GDM1 (cell line): Measurements from ENCODE around the gene TGM1.
"Not testable (repeated sequence)": the region's sequence is repeated elsewhere in the genome, so short reads cannot be mapped to it uniquely, and the experiment has no call there.

ENCODE experiments used
- DNase-seq: peaks from one replicate; lab custom pipeline; 2025; lab: John Stamatoyannopoulos, UW

The TGM1 gene

DNA sequence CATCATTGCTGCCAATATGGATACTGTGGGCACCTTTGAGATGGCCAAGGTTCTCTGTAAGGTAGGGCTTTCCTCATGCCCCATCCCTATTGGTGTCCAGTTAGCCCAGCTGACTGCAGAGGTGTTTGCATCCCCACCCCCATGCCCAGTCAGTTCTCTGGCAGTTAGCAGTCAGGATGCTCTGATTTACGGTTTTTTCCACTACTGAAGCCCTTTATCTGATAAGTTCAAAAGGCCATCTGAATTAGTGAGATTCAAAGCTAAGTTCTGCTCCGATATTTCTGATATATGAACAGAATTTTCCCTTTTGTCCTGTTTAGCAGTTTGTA is 29.5 kb downstream of the TGM1 start:
- DNase-seq = no peak

DNA sequence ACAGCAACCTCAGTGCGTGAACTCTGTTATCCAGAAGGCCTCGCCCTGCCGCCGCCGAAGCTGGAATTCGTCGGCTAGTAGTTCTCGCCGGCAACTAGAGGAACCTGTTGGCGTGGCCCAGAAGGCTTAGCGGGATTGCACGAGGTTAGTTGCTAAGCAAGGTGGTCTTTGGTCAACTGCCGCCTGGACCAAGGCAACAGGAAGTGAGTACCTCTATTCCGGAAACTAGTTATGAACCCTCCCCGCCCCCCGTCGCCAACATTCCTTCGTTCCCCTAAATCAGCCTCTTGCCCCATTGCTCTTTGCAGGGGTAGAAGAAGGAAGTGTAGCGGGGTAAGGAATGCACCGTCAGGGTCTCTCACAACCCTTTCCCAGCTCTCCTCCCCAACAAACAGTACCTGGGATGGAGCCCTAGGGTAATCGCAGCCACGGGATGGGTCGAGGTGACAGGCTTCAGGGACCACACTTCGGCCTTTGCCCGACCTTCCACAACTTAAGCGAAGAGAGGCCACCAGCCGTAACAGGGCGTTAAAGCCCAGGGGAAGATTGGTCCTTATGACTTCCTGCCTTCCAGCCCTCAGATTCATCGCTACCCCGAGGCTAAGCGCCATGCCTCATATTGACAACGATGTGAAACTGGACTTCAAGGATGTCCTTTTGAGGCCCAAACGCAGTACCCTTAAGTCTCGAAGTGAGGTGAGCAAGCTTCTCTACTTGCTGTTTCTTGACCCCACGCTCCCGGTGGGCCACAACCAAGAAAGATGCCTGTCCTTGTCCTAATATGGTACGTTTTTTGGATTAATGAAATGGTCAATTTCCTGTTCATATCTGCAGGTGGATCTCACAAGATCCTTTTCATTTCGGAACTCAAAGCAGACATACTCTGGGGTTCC is 30.1 kb downstream of the TGM1 start, which contains the start of gene GMPR2:
Gene GMPR2 (plus strand): TSS at position 285 of the 893 bp plus-strand sequence. CDS start 325 bp downstream, at position 610.
- DNase-seq = no peak

DNA sequence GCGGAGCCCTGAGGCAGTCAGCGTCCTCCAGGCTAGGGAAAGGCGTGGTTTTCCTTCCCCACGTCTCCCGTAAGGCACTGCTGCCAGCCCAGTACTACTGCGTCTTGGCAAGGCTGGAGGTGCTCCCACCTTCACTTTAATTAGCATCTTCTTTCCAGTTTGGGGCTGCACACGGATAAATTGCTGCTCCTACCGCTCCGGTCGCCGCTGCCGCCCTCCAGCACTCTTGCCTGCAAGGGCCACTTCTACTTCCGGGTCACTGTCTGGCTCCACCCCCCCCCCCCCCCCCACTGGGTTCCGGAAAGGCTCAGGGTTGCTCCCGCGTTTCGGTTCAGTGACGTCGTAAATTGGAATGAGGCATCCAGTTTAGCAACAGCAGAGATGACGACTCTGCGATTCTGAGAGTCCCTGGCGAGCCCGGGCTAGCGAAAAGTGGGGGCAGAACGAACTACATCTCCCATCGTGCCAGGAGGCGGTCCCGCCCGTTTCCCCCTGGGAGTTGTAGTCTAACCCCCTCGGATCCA is 30.8 kb downstream of the TGM1 start, which contains the start of gene NEDD8:
Gene NEDD8 (minus strand): TSS at position 247 of the 524 bp plus-strand sequence. CDS start 100 bp downstream, at position 147.
- peak; percentile 87 for DNase-seq

DNA sequence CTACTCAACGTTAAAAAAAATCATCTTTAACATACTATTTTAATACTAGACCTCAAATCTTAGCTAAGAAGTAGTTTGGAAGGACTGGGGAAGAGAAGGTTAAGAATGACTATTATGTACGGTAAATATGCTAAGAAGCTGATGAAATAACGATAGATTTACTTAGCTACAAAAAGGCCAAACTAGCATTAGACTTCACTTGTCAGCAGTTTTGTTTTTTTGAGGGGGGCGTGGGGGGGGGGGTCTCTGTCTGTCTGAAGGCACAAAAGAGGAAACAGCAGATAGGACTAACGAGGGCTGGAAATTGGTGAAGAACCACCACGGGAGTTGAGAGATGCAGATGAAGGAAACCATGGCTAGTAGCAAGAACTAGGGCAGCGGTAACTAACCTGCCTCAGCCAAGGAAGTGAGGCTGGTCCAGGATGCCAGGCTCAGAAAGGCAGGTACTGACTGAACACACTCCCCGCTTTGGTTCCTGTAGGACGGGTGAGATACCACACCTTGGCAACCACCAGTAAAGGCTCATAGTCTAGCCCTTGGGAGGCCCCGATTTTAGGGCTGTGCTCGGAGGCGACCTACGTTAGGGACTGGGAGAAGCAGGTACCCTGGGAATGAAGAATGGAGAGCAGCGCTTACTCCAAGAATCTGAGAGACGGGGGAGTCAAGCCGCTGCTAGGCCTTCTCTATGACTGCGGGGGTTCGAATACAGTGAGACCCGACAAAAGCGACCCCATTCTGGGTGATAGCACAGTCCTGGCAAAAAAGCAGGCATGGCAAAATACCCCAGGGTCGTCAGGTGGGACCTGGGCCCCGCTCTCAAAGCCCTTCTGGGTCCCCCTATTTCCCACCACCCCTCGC is 31.5 kb downstream of the TGM1 start:
- DNase-seq = no peak

DNA sequence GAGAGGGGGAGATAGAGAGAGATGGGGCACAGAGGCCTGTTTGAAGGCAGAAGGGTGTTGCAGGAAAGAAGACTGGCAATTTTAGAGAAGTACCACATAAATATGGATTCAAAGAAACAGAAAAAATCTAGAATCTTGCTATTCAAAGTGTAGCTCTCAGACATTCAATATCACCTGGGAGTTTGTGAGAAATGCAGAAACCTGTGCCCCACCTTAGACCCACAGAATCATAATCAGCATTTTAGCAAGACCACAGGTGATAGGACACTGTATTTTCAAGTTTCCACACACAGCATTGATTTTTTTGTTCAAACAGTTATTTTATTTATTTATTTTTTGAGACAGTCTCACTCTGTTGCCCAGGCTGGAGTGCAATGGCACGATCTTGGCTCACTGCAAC is 34.1 kb downstream of the TGM1 start:
- no peak for DNase-seq

DNA sequence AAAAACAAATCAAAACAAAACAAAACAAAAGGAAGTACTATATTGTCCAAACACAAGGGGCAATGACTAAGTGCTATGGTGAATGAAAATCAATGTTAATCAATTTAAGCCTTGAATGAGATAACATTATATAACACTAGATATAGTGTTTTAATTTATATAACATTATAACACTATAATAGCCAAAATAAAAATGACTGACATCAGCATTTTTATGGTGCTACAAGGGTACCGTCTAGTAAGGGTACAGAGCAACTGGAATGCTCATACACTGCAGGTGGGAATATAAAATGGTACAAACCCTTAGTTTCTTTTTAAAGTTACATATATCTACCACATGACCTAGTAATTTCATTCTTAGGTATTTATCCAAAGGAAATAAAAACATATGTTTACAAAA is 36.5 kb downstream of the TGM1 start:
- no peak for DNase-seq

DNA sequence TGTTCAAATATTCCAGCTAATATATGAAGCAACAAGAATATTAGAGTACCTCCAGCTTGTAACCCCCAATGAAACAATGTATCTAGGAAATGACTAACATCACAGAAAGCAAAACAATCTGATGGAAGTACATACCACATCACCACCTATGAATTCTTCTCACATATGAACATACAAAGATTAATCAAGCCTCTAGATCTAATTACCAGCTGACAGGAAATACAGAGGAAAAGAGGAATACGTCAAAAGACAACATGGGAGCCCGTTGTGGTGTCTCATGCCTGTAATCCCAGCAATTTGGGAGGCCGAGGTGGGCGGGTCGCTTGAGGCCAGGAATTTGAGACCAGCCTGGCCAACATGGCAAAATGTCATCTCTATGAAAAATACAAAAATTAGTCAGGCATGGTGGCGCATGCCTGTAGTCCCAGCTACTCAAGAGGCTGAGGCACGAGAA is 38.3 kb downstream of the TGM1 start:
- no peak for DNase-seq

DNA sequence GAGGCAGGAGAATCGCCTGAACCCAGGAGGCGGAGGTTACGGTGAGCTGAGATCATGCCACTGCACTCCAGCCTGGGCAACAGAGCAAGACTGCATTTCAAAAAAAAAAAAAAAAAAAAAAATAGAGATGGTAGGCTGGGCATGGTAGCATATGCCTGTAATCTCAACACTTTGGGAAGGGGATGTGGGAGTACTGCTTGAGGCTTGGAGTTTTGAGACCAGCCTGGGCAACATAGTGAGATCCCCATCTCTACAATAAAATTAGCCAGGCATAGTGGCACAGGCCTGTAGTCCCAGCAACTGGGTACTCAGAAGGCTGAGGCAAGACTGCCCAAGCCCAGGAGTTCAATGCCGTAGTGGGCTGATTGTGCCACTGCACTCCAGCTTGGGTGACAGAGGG is 40.0 kb downstream of the TGM1 start:
- DNase-seq = not testable (repeated sequence)

DNA sequence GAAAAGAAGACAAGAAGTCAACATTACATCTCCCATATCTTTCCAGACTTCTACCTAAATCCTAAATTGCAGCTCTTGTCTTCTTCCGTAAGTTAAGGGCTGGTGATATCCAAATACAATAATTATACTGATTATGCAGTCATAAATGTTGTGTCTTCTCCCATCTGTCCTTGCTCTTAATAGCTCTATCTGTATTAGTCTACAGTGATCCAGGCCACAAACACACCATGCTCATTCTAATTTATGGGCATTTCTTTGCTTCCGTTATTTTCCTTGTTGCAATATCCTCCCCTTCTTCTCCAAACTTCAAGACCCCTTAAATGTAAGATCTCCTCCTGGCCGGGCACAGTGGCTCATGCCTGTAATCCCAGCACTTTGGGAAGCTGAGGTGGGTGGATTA is 43.5 kb downstream of the TGM1 start:
- no peak for DNase-seq

DNA sequence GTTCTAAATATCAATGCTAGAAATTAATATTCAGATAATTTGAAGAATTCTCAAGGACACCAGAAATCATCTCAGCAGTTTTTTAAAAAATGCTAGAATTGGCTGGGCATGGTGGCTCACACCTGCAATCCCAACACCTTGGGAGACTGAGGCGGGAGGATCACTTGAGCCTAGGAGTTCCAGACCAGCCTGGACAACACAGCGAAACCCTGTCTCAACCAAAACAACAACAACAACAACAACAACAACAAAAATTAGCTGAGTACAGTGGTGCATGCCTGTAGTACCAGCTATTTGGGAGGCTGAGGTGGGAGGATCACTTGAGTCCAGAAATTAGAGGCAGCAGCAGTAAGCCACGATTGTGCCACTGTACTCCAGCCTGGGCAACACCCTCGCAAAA is 43.9 kb downstream of the TGM1 start:
- DNase-seq = no peak

DNA sequence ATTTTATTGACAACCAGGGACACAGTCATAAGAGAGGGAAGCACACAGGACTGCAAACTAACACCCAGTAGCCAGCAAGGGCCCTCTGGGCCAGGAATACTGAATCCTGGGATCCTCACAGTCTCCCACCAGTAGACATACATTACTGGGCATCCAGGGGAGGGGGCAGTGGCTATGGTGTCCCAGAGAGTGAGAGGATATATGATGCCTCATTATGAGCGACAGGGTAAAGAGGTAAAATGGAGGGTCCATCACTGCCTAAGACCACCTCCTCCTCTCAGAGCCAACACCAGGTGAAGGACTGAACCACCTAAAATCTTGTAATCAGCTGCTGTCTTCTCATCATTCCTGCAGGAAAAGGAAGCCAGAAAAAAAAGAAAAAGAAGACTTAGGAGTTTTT is 46.1 kb downstream of the TGM1 start:
- DNase-seq = not testable (repeated sequence)

DNA sequence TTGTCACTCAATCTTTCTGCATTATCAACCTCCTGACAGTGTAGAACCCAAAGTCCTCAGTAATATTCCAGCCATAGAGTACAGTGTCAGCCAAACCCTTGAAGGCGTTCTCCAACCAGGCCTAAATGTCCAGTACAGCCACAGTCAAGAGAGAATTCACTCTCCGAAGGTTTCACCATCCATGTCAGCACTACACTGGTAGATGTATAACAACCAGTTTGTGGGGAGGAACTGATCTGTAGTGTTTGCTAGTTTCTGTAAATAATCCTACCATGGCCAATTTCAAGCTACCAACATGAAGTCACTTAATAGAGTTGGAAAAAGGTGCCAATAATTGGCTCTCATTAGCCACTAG is 46.7 kb downstream of the TGM1 start:
- DNase-seq = no peak

DNA sequence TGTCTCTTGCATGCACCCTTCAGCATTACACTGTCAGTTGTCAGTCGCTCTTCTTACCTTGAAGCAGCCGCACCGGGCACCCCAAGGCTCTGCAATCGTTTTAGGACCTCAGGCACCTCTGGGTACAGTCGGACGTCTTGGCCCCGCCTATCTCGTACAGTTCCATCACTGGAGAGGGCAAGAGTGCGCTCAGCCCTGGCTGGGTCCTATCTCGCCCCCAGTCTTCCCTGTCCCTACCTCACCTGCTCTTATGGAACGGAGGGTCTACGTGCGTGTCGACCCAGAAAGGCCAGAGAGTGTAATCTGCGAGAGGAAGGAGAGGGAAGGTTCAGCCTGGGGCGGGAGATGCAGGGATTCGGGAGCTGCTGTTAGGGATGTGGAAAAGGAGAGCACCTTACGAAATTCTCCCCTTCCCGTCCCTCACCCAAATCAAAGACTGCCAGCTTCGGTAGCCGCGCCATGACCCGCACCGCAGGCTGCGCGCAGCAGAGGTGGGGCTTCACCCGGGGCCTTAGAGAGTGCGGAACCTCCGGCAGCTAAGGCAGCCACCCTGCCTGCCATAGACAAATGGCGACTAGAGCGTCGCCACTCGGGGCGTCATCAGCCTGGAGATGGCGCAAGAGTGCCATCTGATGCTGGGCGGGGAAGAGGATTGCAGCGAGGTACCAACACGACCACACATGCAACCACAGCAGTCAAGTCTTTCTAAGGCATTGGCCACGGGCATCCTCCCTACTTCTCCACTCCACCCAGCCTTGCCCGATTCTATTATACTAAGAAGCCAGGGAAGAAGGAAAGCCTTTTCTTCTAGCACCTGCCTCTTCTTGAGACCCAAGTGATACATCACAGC is 47.3 kb downstream of the TGM1 start, which contains the start of gene MDP1:
Gene MDP1 (minus strand): TSS at position 572 of the 850 bp plus-strand sequence. CDS start 111 bp downstream, at position 461.
- DNase-seq = peak; percentile 91

DNA sequence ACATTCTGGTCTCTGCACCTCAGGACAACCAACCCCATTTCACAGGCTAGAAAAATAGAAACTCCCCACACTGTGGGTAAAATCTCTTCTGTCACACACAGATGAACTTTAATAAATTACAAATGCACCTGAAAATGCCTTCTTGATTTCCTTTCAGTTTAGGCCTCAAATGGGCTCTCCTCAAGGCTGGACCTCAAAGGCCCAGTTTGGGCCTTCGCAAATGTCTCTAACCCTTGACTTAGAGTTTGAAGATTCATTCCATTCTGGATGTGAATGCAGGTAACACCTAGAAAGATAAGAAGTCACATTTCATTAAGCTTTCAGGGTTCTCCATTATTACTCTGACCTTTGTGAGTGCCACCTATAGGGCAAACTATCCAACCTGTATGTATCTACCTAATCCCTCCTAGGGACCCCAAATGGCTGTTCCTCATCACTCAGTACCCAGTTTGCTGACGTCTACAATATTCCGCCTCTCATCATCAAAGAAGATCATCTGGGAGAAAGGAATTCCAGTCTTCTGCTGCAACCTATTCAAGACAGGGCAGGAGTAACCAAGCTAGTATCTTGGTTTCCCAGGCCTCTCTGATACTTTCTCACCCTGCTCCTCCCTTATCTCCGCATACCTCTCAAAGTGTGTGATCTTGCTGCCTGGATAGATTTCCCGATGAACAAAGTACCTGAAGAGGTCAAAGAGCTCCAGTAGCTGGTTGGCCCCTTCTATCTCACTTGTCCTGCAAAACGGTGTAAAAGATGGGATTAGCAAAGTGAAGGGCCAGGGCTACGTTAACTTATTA is 48.9 kb downstream of the TGM1 start:
- no peak for DNase-seq

DNA sequence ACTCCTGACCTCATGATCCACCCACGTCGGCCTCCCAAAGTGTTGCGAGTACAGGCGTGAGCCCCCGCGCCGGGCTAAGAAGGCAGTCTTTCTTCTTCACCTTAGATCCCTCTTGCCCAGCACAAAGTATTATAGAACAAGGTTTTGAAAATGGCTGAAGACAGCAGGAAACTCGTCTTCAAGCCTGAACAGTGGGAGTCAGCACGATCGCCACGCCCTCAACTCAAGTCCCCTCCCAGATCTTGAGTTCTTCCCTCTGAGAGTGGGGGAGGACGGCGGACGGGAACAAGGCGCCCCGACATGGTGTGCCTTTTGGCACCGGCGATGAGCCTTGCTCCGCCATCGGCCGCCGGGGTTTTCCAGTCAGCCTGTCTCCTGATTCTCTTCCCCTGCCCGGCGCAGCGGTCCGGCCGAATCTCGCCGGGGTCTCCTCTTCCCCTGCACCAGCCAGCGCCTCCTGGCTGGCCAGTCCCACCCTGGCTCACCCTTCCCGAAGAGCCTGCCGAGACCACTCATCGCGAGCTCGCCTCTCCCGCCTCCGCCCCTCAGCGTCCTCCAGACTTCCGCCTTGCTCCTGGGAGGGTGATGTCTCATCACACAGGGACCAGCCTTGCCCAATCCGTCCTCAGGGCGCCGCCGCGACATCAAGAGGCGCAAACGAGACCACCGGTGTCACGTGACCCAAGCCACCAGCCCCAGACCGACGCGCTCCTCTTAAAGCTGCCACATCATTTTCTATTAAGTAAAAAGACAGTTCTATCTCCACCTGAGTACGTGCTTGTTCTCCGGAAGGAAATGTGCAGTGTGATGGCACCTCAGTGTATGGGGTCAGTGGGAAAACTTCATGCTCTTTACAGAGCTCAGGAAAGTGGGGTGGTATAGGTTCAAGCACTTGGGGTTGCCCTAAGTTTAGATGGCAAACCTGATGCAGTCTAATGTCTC is 49.8 kb downstream of the TGM1 start, which contains the start of gene CHMP4A:
Gene CHMP4A (minus strand): TSS at position 565 of the 942 bp plus-strand sequence. CDS start 49 bp downstream, at position 516.
- peak; percentile 97 for DNase-seq

DNA sequence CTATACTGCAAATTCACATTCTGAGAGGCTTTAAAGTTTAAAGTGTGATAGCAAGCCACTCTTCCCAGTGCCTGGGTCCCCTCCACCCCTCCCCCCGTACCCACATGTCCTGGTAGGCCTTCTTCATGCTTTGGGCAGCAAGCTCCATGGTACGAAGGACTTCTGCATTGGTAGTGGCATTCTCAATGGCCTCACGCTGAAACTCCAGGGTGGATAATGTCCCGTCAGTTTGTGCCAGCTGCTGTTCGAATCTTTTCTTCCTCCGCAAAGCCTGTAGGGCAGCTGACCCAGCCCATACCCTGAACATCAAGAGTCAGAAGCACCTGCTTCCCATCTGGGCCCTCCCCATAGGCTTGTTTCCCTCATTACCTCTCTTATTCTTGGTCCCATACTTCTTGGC is 51.7 kb downstream of the TGM1 start:
- no peak for DNase-seq

DNA sequence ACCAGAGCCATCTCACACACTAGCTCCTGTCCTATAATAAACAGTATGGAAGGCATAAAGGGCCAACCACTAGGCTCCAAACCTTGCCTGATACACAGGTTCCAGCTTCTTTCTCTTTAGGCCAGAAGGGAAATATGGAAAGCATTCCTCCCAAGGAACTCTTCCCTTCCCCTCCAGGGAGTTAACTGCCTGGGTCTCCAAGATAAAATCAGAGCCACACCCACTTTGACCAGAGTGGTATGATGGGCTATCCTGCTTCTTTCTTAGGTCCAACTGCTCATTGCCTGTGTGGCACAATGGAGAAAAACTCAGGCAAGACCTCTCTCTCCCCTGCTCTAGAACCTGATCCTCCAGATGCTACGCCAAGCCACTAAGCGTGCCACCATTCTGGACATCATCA is 55.4 kb downstream of the TGM1 start:
- no peak for DNase-seq

DNA sequence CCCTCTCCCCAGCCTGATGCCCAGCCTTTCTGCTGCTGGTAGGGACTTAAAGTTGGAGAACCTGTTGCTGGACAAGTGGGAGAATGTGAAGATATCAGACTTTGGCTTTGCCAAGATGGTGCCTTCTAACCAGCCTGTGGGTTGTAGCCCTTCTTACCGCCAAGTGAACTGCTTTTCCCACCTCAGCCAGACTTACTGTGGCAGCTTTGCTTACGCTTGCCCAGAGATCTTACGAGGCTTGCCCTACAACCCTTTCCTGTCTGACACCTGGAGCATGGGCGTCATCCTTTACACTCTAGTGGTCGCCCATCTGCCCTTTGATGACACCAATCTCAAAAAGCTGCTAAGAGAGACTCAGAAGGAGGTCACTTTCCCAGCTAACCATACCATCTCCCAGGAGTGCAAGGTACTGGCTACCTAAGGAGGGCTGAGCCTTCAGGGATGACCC is 55.8 kb downstream of the TGM1 start:
- no peak for DNase-seq
